Bronchial epithelial cell (primary cell): ENCODE results near the gene GRK3. TPM values are rescaled to one million over a fixed set of nuclear protein-coding genes. Genes with fewer than 3 reads are reported as not detected.

ENCODE experiments used
- DNase-seq: peaks from one replicate; pipeline ENCODE4 v3.0.0-alpha.2; 2010; ENCODE audit warnings: low read depth
- FAIRE-seq: peaks from 2 replicates; lab custom pipeline; 2011; peaks lifted over from hg19 to GRCh38; lab: Jason Lieb, UNC
- H3K27me3 ChIP-seq: 2 replicates; pipeline ENCODE4 v1.5.1; 2011; ENCODE audit warnings: low read length; ENCODE audit not compliant: control insufficient read depth, insufficient read depth
- H3K36me3 ChIP-seq: 2 replicates; pipeline ENCODE4 v1.5.1; 2011; ENCODE audit warnings: low read length; ENCODE audit not compliant: control insufficient read depth, insufficient read depth
- H3K4me3 ChIP-seq: 2 replicates; pipeline ENCODE4 v1.5.1; 2011; ENCODE audit warnings: mild to moderate bottlenecking, low read depth, low read length, control low read depth
- CTCF ChIP-seq: IDR thresholded peaks from 2 replicates; pipeline ENCODE4 v1.5.1; 2011; ENCODE audit warnings: mild to moderate bottlenecking, moderate library complexity, low read length, control low read depth, inconsistent platforms; ENCODE audit not compliant: insufficient read depth, severe bottlenecking
- total RNA-seq: library from RNA; depleted of rRNA; stranded (reverse); fragments of >200 nt; gene quantifications from 2 replicates; pipeline ENCODE4 v1.2.1, GENCODE V29; 2014

Gene GRK3
- total RNA-seq, 1 donor from 2014 or later: 4.2 TPM

- peak; percentile 50 for FAIRE-seq
- Histone ChIP-seq H3K36me3 (no peaks in the 10 kb centered on the region), H3K4me3 (no peak overlapping the region), H3K27me3 (peaks cover 1% of the 10 kb centered on the region)
- DNase-seq: no peak
- TF ChIP-seq CTCF: no peak
These were observed 175.3 kb downstream of the GRK3 start for GRCh38 chr22:25739659-25740344.

- Histone ChIP-seq H3K36me3 (no peaks in the 10 kb centered on the region), H3K27me3 (peaks cover 1% of the 10 kb centered on the region), H3K4me3 (no peak within 1 kb of the TSS)
- FAIRE-seq: no peak
- DNase-seq: no peak
- TF ChIP-seq CTCF: no peak
These were observed 177.5 kb downstream of the GRK3 start, which contains the start of gene MYO18B for GRCh38 chr22:25741692-25742626. MYO18B (plus strand) TSS chr22:25742188; CDS start chr22:25761093, 18,905 bp downstream.

DNA sequence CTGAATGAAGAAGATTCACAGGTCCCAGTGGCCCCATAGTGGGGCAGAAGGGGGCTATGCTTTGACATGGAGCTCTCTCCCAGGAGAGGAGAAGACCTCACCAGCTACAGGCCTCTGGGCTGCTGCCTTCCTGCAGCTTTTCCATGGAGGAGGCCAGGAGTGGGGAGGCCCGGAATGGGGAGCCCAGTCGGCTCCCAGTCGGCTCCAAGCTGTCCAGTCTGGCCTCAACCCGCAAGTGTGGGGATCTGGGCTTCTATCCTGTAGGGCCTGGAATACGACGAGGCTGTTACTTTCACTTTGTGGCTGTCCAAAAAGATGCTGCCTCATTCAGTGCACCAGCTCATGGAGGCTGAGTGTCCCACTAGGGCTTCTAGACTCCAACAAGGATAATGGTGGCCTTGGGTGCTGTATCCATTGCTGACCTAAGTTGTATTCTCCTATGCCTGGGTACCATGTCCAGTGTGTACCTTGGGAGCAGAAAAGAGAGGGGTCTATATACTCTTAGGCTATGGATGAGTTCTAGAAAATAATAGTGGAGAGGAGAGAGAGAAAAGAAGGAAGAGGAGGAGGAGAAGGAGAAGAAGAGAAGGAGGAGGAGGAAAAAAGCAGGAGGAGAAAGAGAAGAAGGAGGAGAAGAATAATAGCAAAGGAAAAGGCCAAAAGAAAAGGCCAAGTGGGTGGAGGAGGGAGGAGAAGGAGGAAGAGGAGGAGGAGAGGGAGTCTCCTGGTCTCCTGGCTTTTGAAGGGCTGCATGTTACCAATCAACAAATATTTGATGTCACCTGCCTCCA lies 178.6 kb downstream of the GRK3 start:
- no peak for TF ChIP-seq CTCF
- Histone ChIP-seq H3K27me3 (peaks cover 1% of the 10 kb centered on the region), H3K4me3 (no peak overlapping the region), H3K36me3 (no peaks in the 10 kb centered on the region)
- FAIRE-seq (no peak), DNase-seq (no peak)

GRCh38 chr22:25744694-25745093 lies 180.2 kb downstream of the GRK3 start:
- DNase-seq (no peak), FAIRE-seq (no peak)
- TF ChIP-seq CTCF: no peak
- Histone ChIP-seq H3K4me3 (no peak overlapping the region), H3K27me3 (no peaks in the 10 kb centered on the region), H3K36me3 (no peaks in the 10 kb centered on the region)

GRCh38 chr22:25745341-25746011 lies 181.0 kb downstream of the GRK3 start:
- H3K27me3 ChIP-seq: peaks cover 2% of the 10 kb centered on the region
- H3K4me3 ChIP-seq: no peak overlapping the region
- DNase-seq: peak; percentile 18
- H3K36me3 ChIP-seq: no peaks in the 10 kb centered on the region
- no peak for TF ChIP-seq CTCF
- FAIRE-seq: no peak
